Body of pancreas (tissue), 4 donors: ENCODE results near the gene KRTAP19-7.

Source experiments
- POLR2A ChIP-seq, 3 donors: fragments of 450-650 bp; IDR thresholded peaks; one replicate each; pipeline ENCODE4 v1.6.1; 2016; ENCODE audit warnings: antibody characterized with exemption in 3 of 3, mild to moderate bottlenecking in 2 of 3
- TF ChIP-seq, protein P1 (sequence below), 7 experiments: fragments of 450-650 bp in 4 of 7; fragments of 200-600 bp in 3 of 7; sonication (generic) in 3 of 7; IDR thresholded peaks; one replicate each; pipeline ENCODE4 v1.5.1; 2016 to 2019; ENCODE audit warnings: antibody characterized with exemption in 7 of 7

DNA sequence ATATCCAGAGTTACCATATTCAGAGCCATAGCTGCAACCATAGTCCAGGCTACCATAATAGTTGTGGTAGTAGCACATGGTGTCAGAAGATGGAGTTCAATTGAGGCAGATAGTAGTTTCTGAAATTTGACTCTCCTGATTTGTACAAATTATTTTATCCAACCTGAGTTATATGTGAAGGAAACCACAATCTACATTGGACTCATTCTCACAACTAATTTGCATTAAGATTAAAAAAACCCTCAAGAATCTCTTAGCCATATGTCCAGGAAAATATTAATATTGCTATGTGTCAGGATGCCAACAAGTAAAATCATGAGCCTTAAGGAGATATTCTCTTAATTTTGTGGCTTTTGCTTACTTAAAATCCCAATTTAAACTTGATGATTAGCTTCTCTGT lies 29.2 kb upstream of the KRTAP19-7 start, which contains the start of gene KRTAP22-2:
- TF ChIP-seq POLR2A (IDR thresholded peaks at IDR 0.05): no peak
- TF ChIP-seq, protein P1, sequence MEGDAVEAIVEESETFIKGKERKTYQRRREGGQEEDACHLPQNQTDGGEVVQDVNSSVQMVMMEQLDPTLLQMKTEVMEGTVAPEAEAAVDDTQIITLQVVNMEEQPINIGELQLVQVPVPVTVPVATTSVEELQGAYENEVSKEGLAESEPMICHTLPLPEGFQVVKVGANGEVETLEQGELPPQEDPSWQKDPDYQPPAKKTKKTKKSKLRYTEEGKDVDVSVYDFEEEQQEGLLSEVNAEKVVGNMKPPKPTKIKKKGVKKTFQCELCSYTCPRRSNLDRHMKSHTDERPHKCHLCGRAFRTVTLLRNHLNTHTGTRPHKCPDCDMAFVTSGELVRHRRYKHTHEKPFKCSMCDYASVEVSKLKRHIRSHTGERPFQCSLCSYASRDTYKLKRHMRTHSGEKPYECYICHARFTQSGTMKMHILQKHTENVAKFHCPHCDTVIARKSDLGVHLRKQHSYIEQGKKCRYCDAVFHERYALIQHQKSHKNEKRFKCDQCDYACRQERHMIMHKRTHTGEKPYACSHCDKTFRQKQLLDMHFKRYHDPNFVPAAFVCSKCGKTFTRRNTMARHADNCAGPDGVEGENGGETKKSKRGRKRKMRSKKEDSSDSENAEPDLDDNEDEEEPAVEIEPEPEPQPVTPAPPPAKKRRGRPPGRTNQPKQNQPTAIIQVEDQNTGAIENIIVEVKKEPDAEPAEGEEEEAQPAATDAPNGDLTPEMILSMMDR (IDR thresholded peaks at IDR 0.05): no peak
